Astrocyte (in vitro differentiated cells and primary cell): Measurements from ENCODE around the gene CELA2B.
"Not testable (repeated sequence)": the region's sequence is repeated elsewhere in the genome, so short reads cannot be mapped to it uniquely, and the experiment has no call there.

Source experiments
- EZH2 ChIP-seq: IDR thresholded peaks from 2 replicates; pipeline ENCODE4 v1.6.1; 2012; ENCODE audit warnings: mild to moderate bottlenecking, low read length, inconsistent platforms; ENCODE audit not compliant: insufficient read depth
- TF ChIP-seq, protein P1 (sequence below): IDR thresholded peaks from 2 replicates; pipeline ENCODE4 v1.5.1; 2011; ENCODE audit warnings: low read depth, mild to moderate bottlenecking, inconsistent platforms, low read length, moderate library complexity; ENCODE audit not compliant: insufficient read depth

- TF ChIP-seq, protein P1, sequence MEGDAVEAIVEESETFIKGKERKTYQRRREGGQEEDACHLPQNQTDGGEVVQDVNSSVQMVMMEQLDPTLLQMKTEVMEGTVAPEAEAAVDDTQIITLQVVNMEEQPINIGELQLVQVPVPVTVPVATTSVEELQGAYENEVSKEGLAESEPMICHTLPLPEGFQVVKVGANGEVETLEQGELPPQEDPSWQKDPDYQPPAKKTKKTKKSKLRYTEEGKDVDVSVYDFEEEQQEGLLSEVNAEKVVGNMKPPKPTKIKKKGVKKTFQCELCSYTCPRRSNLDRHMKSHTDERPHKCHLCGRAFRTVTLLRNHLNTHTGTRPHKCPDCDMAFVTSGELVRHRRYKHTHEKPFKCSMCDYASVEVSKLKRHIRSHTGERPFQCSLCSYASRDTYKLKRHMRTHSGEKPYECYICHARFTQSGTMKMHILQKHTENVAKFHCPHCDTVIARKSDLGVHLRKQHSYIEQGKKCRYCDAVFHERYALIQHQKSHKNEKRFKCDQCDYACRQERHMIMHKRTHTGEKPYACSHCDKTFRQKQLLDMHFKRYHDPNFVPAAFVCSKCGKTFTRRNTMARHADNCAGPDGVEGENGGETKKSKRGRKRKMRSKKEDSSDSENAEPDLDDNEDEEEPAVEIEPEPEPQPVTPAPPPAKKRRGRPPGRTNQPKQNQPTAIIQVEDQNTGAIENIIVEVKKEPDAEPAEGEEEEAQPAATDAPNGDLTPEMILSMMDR = not testable (repeated sequence)
- TF ChIP-seq EZH2 = not testable (repeated sequence)
Measured at GRCh38 chr1:15471723-15472122, 4.2 kb upstream of the CELA2B start.
